Forelimb muscle (tissue), 1 donor: ENCODE measurements around the gene MAPKAP1. TPM values are rescaled to one million over a fixed set of nuclear protein-coding genes. Genes with fewer than 3 reads are reported as not detected.
A peak's percentile ranks its signal among the peaks of the same experiment; 100 is the strongest.

Experiments used
- DNase-seq: peaks from one replicate; pipeline ENCODE4 v3.0.0-alpha.2; 2013; ENCODE audit warnings: low read depth
- polyA plus RNA-seq: library from polyadenylated mRNA; unstranded; fragments of 120-200 nt; gene quantifications from one replicate; pipeline ENCODE4 v1.2.1, GENCODE V29; 2013; ENCODE audit not compliant: insufficient read length

The MAPKAP1 gene
- 67.7 TPM for polyA plus RNA-seq

- DNase-seq = peak; percentile 85
Observed at GRCh38 chr9:125706651-125707471, at the start of gene MAPKAP1. MAPKAP1 (minus strand) TSS chr9:125707208; CDS start chr9:125672574, 34,634 bp downstream.

- no peak for DNase-seq
Observed at GRCh38 chr9:125756518-125756917, 49.5 kb upstream of the MAPKAP1 start.

DNA sequence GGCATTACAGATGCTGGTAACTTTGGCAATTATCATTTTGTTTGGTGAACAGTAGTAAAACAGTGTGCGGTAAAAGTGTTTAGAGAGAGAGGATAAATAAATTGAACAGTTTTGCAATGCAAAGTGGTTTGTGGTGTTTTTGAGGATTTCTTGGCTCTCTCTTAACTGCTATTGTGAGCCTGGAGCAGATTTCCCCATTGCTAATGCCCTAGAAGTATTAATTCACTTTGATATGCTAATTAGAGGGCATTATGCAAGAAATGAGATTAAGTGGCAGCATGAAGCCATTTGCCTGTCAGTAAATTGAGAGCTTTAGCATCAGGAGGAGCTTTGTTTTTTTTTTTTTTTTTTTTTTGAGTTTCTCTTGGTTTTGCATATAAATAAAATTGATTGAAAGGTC lies 48.3 kb upstream of the MAPKAP1 start:
- DNase-seq = no peak

- DNase-seq = no peak
Observed at GRCh38 chr9:125754096-125754495, 47.1 kb upstream of the MAPKAP1 start.

DNA sequence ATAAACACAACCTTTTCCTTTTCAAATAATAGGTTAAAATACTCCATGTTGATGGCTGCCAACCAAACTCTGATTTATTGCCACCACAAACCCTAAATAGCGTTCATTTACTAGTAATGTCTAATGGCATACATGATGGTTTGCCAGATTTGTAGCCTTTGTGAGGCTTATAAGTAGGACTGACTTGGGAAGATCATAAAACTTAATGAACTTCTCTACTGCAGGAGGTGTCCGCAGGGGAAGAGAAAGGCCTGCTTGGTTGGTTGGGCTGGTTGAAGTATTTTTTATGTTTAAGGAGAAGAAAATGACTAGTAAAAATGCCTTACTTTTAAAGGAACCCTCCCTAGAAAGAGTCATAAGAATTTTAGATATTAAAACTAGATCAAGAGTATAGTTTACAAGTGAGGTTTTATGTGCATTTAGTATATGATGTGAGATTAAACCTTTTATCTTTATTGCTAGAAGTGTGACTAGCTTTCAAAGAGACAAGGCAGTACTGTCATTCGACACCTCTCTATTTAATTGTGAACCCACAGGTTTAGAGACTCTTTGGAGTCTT lies 45.1 kb upstream of the MAPKAP1 start:
- DNase-seq = no peak

DNA sequence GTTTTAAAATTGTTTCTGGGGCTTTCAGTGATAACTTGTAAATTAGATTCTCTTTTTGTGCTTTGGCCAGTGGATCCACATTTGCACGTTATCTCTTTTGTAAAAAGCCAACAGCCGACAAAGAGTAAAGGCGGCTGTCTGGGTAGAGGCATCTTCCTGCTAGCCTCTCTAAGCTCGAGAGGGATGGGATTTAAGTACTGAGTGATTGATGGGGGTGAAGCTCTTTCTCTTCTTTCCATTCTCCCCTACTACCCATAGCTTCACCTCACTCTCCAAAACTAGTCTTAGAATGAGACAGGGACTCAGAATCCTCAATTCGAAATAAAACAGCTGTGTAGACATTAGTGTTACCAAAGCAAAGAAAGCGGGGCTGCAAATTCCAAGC lies 43.6 kb upstream of the MAPKAP1 start:
- no peak for DNase-seq

DNA sequence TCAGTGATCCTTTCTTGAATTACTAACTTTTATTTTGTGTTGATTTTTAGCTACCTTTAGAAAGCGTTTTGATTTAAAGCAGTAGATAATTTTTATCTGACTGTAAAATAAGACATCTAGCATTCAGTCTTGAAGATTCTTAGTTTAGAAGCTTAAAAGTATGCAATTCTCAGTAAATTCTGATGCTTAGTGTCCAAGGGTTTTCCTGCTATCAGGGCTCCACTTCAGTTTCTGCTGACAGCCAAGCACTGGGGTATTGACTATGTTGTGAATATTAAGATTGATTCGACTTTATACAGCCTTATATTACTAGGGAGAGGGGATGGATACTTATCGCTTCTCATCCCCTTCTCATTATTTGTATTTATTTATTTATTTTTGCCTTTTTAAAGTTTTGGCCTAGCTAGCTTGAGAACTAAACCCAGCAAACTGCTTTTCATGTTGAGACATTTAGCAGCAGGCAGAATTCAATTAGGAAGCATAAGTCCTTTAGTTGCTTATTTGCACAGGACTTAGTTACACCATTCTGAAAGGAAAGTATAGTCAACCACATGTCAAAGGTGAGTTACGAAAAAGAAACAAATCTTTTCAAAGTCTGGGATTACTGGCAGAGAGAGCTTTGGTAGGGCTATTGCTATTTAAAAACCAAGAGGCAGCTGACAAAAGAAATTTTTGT lies 43.1 kb upstream of the MAPKAP1 start:
- DNase-seq = no peak

DNA sequence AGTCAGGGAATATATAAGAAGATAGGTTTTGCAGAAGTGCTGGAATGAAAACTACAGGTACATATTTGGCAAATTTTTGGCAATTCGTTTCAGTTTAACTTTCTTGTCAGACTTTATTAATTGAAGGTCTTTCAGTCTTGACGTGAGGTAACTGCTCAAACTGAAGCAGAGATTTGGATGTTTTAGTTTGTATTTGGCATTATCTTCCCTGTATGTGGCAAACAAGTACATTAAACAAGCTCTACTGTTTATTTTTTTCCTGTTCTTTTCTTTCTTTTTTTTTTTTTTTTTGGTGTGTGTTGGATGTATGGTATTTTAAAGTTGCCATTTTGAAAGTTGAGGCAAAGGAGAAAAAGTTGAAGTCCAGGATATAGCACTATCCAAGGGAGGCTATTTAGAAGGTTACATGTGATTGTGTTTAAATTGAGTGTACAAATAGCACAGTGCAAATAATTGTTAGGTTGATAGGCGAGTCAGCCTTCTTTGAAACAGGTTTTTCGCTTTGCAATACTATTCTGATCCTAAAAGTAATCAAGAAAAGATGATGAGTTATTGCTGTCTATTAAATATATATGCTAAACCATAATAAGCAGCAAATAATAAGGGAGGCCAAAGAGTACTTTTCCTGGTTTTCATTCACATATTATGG lies 42.4 kb upstream of the MAPKAP1 start:
- no peak for DNase-seq

GRCh38 chr9:125748446-125749099 lies 41.6 kb upstream of the MAPKAP1 start:
- DNase-seq = no peak

- DNase-seq = no peak
Observed at GRCh38 chr9:125747765-125748445, 40.9 kb upstream of the MAPKAP1 start.

DNA sequence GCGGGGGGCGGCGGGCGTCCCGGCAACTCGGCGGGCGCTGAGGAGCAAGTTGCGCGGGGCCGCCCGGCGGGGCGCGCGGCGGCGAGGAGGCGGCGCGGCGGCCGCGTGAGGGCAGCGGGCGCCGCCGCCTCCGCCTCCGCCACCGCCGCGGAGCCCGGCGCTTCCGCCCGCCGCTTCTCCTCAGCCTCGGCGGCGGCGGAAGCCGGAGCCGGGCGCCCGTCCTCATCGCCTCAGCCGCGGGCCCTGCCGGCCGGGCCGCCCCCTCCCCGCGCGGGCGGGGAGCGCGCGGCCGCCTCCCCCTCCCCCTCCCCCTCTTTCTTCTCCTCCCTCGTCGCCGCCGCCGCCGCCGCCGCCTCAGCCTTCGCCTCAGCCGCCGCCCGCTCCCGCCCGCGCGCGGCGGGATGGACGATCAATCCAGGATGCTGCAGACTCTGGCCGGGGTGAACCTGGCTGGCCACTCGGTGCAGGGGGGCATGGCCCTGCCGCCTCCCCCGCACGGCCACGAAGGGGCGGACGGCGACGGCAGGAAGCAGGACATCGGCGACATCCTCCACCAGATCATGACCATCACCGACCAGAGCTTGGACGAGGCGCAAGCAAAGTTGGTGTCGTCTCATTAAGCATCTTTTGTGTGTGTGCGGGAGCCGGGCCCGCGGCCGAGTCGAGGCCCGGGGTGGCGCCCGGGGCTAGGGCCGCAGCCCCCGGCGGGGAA lies 40.2 kb upstream of the MAPKAP1 start, which contains the start of gene PBX3:
TSS of gene PBX3 (plus strand) at position 321 of the 712 bp plus-strand sequence.
- no peak for DNase-seq

DNA sequence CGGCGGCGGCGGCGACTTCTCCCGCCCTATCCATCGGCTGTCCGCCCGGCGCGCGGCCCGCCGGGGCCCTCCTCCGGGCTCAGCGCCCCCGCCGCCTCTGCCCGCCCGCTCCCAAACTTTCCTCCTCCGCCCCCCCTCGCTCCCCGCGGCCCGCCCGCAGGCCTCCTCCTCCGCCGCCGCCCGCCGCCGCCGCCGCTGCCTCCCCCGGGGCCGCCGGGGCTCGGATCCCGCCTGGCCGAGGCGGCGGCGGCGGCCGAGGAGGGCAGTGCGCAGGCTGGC lies 39.7 kb upstream of the MAPKAP1 start:
- no peak for DNase-seq

GRCh38 chr9:125746017-125746773 lies 39.2 kb upstream of the MAPKAP1 start:
- peak; percentile 54 for DNase-seq

GRCh38 chr9:125745682-125746016 lies 38.6 kb upstream of the MAPKAP1 start:
- no peak for DNase-seq

GRCh38 chr9:125745018-125745417 lies 38.0 kb upstream of the MAPKAP1 start:
- peak; percentile 44 for DNase-seq

DNA sequence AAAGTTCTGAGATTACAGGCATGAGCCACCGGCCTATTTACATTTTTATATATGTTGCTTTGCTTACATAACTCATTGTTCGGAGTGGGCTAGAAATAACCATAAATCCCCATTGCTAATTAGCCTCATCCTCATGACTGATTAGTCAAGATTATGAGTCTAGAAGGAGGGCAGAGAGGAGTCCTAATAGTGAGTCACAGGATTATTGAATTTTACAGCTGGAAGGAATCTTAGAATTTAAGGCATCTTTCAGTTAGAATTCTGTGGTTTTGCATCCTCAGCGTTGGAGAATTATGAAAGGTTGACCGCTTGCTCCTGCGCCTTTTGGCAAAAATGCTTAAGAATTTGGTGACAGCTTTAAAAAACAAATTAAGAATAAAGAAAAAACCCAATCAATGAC lies 37.6 kb upstream of the MAPKAP1 start:
- no peak for DNase-seq

- no peak for DNase-seq
Observed at GRCh38 chr9:125743682-125744428, 36.8 kb upstream of the MAPKAP1 start.

- no peak for DNase-seq
Observed at GRCh38 chr9:125742657-125743056, 35.6 kb upstream of the MAPKAP1 start.

DNA sequence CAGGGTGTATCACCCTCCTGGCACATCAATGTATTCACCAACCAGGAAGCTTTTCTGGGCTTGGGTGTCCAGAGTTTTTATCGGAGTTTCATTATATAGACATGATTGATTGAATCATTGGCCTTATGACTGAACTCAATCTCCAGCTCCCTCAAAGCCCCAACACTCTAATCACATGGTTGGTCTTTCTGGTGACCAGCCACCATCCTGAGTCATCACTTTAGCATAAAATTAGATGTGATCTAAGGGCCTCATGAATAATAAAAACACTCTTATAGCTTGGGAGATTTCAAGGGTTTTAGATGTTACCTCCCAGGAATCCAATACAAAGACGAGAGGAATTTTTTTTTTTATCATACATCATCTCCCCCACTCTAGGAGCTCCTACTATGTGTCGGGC lies 32.4 kb upstream of the MAPKAP1 start:
- DNase-seq = no peak
